Subcutaneous adipose tissue (tissue), 4 donors: ENCODE data around the gene NPSR1. TPM values are rescaled to one million over a fixed set of nuclear protein-coding genes. Genes with fewer than 3 reads are reported as not detected.

Experiments used
- total RNA-seq, 4 donors: library from RNA; depleted of rRNA; stranded (reverse); fragments of >200 nt; gene quantifications; one replicate each; pipeline ENCODE4 v1.1.0, GENCODE V29; 2016
- TF ChIP-seq, protein P1 (sequence below): fragments of 450-650 bp; IDR thresholded peaks from one replicate; pipeline ENCODE4 v1.5.1; 2016; ENCODE audit warnings: low read depth, mild to moderate bottlenecking, control low read depth, antibody characterized with exemption, moderate library complexity

The NPSR1 gene
- total RNA-seq, 4 donors from 2014 or later = not detected

DNA sequence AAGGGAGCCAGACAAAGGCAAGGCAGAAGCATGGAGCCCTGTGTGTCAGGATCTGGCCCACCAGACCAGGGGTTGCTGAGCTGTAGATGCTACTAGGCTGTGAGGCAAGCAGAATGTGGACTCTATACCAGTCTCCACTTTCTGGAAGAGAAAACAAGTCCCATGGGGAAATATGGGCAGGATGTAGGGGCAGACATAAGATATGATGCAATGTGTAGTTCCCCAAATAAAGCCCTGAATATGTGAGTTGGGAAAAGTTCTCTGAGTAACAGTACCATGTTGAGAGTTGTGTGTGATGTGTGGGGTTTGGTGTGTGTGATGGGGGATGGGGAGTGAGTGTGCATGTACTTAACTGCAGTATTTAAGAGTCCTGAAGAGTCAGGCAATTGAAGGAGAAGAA lies 62.3 kb downstream of the NPSR1 start:
- TF ChIP-seq, protein P1, sequence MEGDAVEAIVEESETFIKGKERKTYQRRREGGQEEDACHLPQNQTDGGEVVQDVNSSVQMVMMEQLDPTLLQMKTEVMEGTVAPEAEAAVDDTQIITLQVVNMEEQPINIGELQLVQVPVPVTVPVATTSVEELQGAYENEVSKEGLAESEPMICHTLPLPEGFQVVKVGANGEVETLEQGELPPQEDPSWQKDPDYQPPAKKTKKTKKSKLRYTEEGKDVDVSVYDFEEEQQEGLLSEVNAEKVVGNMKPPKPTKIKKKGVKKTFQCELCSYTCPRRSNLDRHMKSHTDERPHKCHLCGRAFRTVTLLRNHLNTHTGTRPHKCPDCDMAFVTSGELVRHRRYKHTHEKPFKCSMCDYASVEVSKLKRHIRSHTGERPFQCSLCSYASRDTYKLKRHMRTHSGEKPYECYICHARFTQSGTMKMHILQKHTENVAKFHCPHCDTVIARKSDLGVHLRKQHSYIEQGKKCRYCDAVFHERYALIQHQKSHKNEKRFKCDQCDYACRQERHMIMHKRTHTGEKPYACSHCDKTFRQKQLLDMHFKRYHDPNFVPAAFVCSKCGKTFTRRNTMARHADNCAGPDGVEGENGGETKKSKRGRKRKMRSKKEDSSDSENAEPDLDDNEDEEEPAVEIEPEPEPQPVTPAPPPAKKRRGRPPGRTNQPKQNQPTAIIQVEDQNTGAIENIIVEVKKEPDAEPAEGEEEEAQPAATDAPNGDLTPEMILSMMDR = no peak

DNA sequence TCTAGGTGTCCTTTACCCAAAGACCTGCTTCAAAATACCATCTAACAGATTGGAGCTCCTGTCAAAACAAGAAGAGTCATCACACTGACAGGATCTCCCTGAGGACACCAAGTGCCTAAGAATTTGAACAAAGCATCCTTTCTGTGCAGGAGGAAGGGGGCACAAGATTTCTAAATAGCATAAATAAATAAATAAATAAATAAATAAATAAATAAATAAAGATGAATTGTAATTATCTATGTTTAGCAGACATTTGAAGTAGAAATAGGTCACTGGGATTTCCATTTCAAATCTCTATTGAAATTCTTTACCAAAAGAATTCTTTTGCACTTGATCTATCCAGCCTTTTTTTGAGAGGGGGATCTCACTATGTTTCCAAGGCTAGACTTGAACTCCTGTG lies 65.3 kb downstream of the NPSR1 start:
- TF ChIP-seq, protein P1 = no peak

DNA sequence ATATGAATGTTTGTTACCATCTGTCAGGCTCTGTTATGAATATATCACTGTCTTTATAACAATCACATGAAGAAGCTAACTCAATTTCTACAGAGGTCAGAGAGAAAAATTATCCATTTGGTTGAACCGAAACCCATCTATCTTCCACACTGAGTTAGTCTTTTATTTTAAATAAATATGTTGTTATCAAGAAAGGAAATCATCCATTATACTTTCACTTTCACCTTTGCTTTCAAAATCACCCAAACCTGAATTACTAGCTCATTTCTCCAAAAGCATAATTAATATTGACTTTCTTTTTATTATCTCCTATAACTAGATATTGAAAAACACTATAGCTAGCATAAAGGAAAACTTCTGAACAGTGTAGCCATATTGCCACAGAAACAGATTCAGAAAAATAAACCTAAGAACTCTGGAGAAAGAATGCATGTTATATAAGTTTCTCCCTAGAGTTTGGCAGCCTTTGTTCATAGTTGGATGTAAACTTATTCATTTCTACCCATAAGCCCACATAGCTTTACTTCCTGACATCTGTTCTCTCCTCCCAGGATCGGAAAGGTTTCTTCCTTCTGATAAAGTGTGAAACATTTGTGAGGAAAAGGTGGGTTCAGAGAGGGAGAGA lies 66.0 kb downstream of the NPSR1 start:
- TF ChIP-seq, protein P1 = no peak

DNA sequence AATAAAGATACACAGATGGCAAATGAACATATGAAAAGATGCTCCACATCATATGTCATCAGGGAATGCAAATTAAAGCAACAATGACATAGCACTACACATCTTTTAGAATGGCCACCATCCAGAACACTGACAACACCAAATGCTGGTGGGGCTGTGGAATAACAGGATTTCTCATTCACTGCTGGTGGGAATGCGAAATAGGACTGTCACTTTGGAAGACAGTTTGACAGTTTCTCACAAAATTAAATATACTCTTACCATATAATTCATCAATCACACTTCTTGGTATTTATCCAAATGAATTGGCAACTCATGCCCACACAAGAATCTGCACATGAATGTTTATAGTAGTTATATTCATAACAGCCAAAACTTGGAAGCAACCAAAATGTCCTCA lies 68.2 kb downstream of the NPSR1 start:
- TF ChIP-seq, protein P1 = no peak

DNA sequence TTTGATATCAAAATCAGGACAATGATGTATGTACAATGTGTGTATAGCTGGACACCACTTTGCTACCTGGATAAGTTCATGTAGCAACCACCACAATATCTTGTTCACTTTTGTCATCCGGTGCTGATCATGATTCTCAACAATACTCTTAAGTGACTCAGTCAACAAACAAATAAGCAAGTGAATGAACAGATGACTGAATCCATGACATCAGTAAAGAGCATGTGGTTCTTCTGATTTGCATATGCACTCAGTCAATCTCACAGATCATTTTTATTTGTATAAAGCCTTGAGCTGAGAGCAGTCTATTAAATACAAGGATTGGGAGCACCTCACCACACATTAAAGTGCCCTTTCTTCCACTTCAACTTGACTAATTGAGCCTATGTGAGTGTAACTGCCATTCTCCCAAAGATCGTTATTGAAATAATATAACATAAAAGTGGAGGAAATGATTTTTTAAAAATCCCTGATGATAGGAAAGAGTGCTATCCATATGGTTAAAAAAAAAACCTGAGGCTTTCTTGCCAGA lies 69.5 kb downstream of the NPSR1 start:
- TF ChIP-seq, protein P1 = no peak

DNA sequence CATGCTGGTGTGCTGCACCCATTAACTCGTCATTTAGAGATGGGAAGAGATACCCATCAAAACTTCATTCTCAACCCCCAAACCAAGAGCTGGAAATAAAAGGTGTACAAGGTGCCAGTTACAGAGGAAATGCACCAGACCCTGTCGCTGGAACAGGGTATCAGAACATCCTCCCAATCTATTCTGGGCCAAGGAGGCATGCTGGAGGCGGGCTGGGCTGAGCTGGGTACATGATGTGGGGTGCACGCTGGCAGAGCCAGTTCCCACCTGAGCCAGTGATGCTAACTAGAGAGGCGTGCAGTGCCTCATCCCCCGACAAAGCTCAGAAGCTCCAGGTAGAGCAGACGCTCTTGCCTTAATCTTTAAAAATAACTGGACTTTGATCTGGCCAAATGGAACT lies 70.1 kb downstream of the NPSR1 start:
- TF ChIP-seq, protein P1 = no peak

DNA sequence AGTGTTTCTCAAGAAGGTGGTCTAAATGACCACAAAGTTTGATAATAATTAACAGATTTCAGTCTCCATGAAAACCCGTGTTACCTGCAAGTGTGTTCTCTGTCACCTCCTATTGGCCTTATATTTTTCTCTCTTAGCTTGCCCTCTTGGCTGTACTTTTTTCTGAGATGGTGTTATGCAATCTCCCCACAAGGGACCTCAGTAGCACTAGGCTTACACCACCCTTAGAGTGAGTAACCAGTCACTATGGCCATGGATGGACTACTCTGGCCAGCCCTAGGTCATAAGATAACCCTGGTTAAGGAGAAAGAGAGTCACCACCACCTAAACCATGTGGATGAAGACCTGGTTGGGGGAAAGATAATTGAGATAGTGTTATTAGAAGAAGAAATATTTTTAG lies 76.8 kb downstream of the NPSR1 start:
- TF ChIP-seq, protein P1 = no peak
